SJSA1 (cell line): Measurements from ENCODE around the gene CLSTN1. TPM values are rescaled to one million over a fixed set of nuclear protein-coding genes. Genes with fewer than 3 reads are reported as not detected.
"Not testable (repeated sequence)": the region's sequence is repeated elsewhere in the genome, so short reads cannot be mapped to it uniquely, and the experiment has no call there.

Experiments
- DNase-seq, 2 experiments: peaks; one replicate each; pipeline ENCODE4 v3.0.0-alpha.2; 2015 to 2020; ENCODE audit warnings: low spot score in 2 of 2, low read depth in 1 of 2
- H3K27ac ChIP-seq: fragments of 250-450 bp; sonication (Bioruptor Pico); 2 replicates; pipeline ENCODE4 v1.5.1; 2020; ENCODE audit warnings: mild to moderate bottlenecking, moderate library complexity
- H3K27me3 ChIP-seq: fragments of 250-450 bp; sonication (Bioruptor Pico); replicated peaks from 2 replicates; pipeline ENCODE4 v1.5.1; 2020; ENCODE audit warnings: mild to moderate bottlenecking, moderate library complexity
- H3K36me3 ChIP-seq: fragments of 250-450 bp; sonication (Bioruptor Pico); 2 replicates; pipeline ENCODE4 v1.5.1; 2020; ENCODE audit warnings: mild to moderate bottlenecking
- H3K4me1 ChIP-seq: fragments of 250-450 bp; sonication (Bioruptor Pico); replicated peaks from 2 replicates; pipeline ENCODE4 v1.6.1; 2021; ENCODE audit warnings: mild to moderate bottlenecking
- H3K4me3 ChIP-seq: fragments of 250-450 bp; sonication (Bioruptor Pico); 2 replicates; pipeline ENCODE4 v1.5.1; 2020; ENCODE audit warnings: mild to moderate bottlenecking
- H3K9me3 ChIP-seq: fragments of 250-450 bp; sonication (Bioruptor Pico); replicated peaks from 2 replicates; pipeline ENCODE4 v1.5.1; 2020; ENCODE audit warnings: mild to moderate bottlenecking
- total RNA-seq: library from RNA; depleted of rRNA; stranded (reverse); fragments of >200 nt; shearing (Covaris generic); gene quantifications from 2 replicates; pipeline ENCODE4 v1.2.3, GENCODE V29; 2014

The CLSTN1 gene
- total RNA-seq, 1 experiment from 2014 or later = 64.3 TPM

- H3K27ac ChIP-seq = no peak overlapping the region
- no peaks in the 10 kb centered on the region for H3K27me3 ChIP-seq
- peaks cover 2% of the 10 kb centered on the region; the same call in 1 of the 2 replicates for H3K36me3 ChIP-seq
- H3K9me3 ChIP-seq = no peaks in the 10 kb centered on the region
- no peak overlapping the region for H3K4me3 ChIP-seq
- H3K4me1 ChIP-seq = no peaks in the 10 kb centered on the region
- DNase-seq = no peak
Observed at GRCh38 chr1:9811239-9811966, 12.4 kb downstream of the CLSTN1 start.

- H3K27ac ChIP-seq = no peak overlapping the region
Observed at GRCh38 chr1:9809100-9809510, 14.7 kb downstream of the CLSTN1 start.

DNA sequence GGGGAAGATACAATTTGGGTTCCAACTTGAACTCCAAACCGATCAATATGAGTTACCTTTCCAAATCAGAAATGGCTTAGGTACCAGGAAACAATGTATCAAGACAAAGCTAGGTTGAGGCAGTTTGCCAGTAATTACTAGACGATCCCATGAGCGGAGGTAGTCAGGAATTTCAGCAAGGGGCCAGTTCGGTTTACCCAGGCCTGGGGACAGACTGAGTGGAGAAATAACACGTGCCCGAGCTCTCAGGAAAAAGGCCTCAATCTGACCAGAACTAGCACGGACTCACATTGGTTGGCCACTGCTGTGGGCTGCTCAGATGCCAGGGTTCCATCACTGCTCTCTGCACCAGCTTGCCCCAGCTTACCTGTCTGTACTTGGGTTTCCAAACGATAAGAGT is 15.3 kb downstream of the CLSTN1 start:
- Histone ChIP-seq H3K4me3 (no peak overlapping the region), H3K27me3 (no peaks in the 10 kb centered on the region), H3K36me3 (peaks cover 2% of the 10 kb centered on the region; the same call in 1 of the 2 replicates), H3K27ac (no peak overlapping the region), H3K9me3 (no peaks in the 10 kb centered on the region), H3K4me1 (no peaks in the 10 kb centered on the region)
- DNase-seq = no peak

More at GRCh38 chr1:9809100-9809510, 14.7 kb downstream of the CLSTN1 start:
- Histone ChIP-seq H3K9me3 (no peaks in the 10 kb centered on the region), H3K4me1 (no peaks in the 10 kb centered on the region), H3K27me3 (no peaks in the 10 kb centered on the region), H3K4me3 (no peak overlapping the region), H3K36me3 (peaks cover 2% of the 10 kb centered on the region; the same call in 1 of the 2 replicates)
- DNase-seq = no peak

DNA sequence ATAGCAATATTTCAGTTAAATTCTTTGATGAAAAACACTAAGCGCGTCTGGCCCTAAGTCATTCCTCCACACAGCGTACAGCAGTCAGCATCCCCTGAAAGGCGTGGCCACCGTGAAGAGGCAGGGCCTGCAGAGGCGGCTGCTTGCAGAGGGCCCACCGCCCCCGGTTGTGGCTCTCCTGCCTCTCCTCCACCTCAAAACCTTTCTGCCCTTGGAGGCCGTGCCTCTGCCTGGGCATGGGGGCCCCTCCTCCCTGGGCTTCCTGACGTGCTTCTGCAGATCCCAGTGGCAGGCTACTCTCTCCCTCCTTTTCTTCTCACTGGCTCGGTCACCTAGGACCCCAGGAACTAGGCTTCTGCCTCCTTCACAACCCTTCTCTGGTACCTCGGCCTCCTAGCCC is 16.2 kb downstream of the CLSTN1 start:
- Histone ChIP-seq H3K36me3 (peaks cover 2% of the 10 kb centered on the region; the same call in 1 of the 2 replicates), H3K9me3 (no peaks in the 10 kb centered on the region), H3K27ac (no peak overlapping the region), H3K4me1 (no peaks in the 10 kb centered on the region), H3K4me3 (no peak overlapping the region), H3K27me3 (no peaks in the 10 kb centered on the region)
- no peak for DNase-seq

- DNase-seq, H3K27ac ChIP-seq, H3K4me1 ChIP-seq, H3K36me3 ChIP-seq, H3K9me3 ChIP-seq, H3K4me3 ChIP-seq, H3K27me3 ChIP-seq: not testable (repeated sequence)
Observed at GRCh38 chr1:9805972-9806371, 17.8 kb downstream of the CLSTN1 start.

DNA sequence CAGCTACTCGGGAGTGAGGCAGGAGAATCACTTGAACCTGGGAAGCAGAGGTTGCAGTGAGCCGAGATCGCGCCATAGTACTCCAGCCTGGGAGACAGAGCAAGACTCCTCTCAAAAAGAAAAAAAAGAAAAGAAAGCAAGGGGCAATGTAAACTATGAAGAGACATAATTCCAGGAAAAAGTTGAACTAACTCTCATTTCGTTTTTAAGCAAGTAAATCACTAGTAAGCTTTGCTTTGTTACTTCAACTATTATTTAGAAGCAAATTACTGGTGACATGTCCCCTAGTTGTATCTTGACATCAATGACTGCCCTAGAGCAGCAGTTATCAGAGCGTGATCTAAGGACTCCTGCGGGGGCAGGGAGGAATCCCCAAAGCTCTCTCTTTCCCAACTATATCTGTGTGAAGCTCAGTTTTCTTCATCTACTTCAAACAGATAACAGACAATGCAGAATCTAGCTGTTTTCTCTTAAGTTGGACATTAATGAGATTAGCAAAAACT is 18.7 kb downstream of the CLSTN1 start:
- no peak for DNase-seq
- Histone ChIP-seq H3K36me3 (peaks cover 2% of the 10 kb centered on the region; the same call in 1 of the 2 replicates), H3K9me3 (no peaks in the 10 kb centered on the region), H3K4me1 (no peaks in the 10 kb centered on the region), H3K27me3 (no peaks in the 10 kb centered on the region), H3K27ac (no peak overlapping the region), H3K4me3 (no peak overlapping the region)

DNA sequence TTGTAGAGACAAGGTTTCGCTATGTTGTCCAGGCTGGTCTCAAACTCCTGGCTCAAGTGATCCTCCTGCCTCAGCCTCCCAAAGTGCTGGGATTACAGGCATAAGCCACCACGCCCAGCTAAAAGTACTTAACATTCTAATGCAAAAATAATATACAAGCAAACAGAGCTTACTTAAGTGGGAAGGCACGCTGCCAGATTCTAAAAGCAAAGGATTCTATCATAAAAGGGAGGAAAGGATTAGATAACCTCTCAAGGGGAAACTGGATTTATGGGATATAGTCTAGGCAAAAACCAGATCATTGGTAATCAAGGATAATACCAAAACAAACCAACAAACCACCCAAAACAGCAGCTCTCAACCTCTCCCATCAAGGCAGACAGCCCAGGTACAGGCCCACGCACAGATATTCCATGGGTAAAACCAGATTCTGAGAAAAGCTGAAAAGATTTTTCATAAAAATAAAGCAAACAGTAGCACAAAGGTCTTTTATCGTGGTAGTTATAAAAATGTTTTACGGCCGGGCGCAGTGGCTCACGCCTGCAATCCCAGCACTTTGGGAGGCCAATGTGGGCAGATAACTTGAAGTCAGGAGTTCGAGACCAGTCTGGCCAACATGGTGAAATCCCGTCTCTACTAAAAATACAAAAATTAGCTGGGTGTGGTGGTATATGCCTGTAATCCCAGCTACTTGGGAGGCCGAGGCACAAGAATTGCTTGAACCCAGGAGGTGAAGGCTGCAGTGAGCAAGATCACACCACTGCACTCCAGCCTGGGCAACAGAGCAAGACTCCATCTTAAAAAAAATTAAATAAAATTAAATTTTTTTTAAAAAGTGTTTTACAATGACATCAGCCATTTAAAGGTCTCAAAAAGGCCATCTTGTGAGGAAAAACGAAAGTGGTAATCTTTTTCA is 20.5 kb downstream of the CLSTN1 start:
- H3K36me3 ChIP-seq, H3K27ac ChIP-seq, H3K4me1 ChIP-seq, DNase-seq, H3K27me3 ChIP-seq, H3K9me3 ChIP-seq, H3K4me3 ChIP-seq: not testable (repeated sequence)

DNA sequence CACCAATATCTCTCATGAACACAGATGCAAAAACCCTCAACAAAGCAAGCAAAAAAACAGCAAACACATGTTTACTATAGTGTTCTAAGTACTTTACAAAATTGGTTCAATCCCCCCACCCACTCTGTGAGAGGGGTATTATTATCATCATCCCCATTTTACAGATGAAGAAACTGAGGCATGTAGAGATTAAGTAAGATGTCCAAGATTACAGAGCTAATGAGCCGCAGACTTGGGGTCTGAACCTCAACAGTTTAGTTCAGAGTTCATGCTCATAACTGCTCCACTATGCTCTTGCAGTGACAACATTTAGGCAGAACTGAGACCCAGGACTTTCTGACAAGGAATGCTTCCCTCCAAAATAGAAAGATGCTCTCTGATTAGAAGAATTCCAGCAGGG is 21.9 kb downstream of the CLSTN1 start:
- H3K4me3 ChIP-seq = no peak overlapping the region
- no peak for DNase-seq
- H3K36me3 ChIP-seq = no peaks in the 10 kb centered on the region
- no peaks in the 10 kb centered on the region for H3K4me1 ChIP-seq
- no peaks in the 10 kb centered on the region for H3K9me3 ChIP-seq
- no peaks in the 10 kb centered on the region for H3K27me3 ChIP-seq
- H3K27ac ChIP-seq = no peak overlapping the region

- no peak overlapping the region for H3K4me3 ChIP-seq
- H3K36me3 ChIP-seq = no peaks in the 10 kb centered on the region
- peaks cover 15% of the 10 kb centered on the region for H3K4me1 ChIP-seq
- H3K9me3 ChIP-seq = no peaks in the 10 kb centered on the region
- no peak for DNase-seq
- H3K27me3 ChIP-seq = no peaks in the 10 kb centered on the region
- no peak overlapping the region for H3K27ac ChIP-seq
Observed at GRCh38 chr1:9798236-9799130, 25.3 kb downstream of the CLSTN1 start.

GRCh38 chr1:9797049-9797448 is 26.7 kb downstream of the CLSTN1 start:
- no peak overlapping the region for H3K27ac ChIP-seq
- H3K4me3 ChIP-seq = no peak overlapping the region
- no peaks in the 10 kb centered on the region for H3K27me3 ChIP-seq
- peaks cover 15% of the 10 kb centered on the region for H3K4me1 ChIP-seq
- no peaks in the 10 kb centered on the region; the same call in 1 of the 2 replicates for H3K36me3 ChIP-seq
- no peak for DNase-seq
- H3K9me3 ChIP-seq = no peaks in the 10 kb centered on the region

DNA sequence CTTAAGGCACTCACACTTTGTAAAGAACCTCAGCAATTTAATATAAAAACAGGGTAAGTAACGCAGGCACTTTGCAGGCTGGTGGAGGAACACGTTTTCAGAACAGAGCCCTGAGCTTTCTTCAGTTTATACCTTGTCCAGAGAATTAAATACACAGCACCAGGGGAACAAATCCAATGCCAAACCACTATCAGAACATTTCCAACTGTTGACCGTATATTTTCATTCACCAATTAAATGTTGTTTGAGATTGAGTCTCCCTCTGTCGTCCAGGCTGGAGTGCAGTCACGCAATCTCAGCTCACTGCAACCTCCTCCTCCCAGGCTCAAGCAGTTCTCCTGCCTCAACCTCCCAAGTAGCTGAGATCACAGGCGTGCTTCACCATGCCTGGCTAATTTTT is 29.7 kb downstream of the CLSTN1 start:
- Histone ChIP-seq H3K27me3 (no peaks in the 10 kb centered on the region), H3K4me1 (peaks cover 15% of the 10 kb centered on the region), H3K27ac (no peak overlapping the region), H3K36me3 (no peaks in the 10 kb centered on the region; the same call in 1 of the 2 replicates), H3K9me3 (no peaks in the 10 kb centered on the region), H3K4me3 (no peak overlapping the region)
- DNase-seq = no peak

DNA sequence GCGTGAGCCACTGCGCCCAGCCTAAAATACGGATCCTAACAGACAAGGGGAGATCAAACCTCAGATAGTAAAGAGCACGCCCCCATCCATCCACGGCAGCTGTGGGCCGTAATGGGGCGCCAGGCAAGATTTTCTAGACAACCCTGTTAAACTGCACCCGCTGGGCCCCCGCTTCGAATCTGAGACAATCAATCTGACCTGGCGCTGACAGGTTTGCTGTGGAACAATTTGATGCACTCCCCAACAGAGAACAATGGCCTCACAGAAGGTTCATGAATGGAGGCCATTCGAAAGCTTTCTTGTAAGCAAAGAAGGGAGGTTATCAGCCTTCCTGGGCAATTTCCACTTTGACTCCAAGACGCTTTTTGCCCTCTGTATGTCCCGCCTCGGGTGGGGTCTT is 30.5 kb downstream of the CLSTN1 start:
- peaks cover 15% of the 10 kb centered on the region for H3K4me1 ChIP-seq
- H3K9me3 ChIP-seq = no peaks in the 10 kb centered on the region
- DNase-seq = no peak
- no peaks in the 10 kb centered on the region for H3K27me3 ChIP-seq
- H3K27ac ChIP-seq = no peak overlapping the region
- H3K36me3 ChIP-seq = no peaks in the 10 kb centered on the region; the same call in 1 of the 2 replicates
- H3K4me3 ChIP-seq = no peak overlapping the region
